Suprapubic skin (tissue), 4 donors: ENCODE data around the gene TAS2R40. TPM values are rescaled to one million over a fixed set of nuclear protein-coding genes. Genes with fewer than 3 reads are reported as not detected.
A peak's percentile ranks its signal among the peaks of the same experiment; 100 is the strongest.

Experiments
- DNase-seq, 2 donors: peaks; one replicate each; pipeline ENCODE4 v3.0.0-alpha.2; 2019; ENCODE audit warnings: low spot score in 2 of 2
- H3K27ac ChIP-seq: fragments of 200-600 bp; sonication (generic); one replicate; pipeline ENCODE4 v1.5.1; 2019
- H3K27me3 ChIP-seq: fragments of 200-600 bp; sonication (generic); one replicate; pipeline ENCODE4 v1.5.1; 2019
- H3K36me3 ChIP-seq: fragments of 200-600 bp; sonication (generic); one replicate; pipeline ENCODE4 v1.5.1; 2019
- H3K4me1 ChIP-seq: fragments of 200-600 bp; sonication (generic); one replicate; pipeline ENCODE4 v1.5.1; 2019
- H3K4me3 ChIP-seq: fragments of 200-600 bp; sonication (generic); one replicate; pipeline ENCODE4 v1.5.1; 2019; ENCODE audit warnings: mild to moderate bottlenecking
- H3K9me3 ChIP-seq: fragments of 200-600 bp; sonication (generic); one replicate; pipeline ENCODE4 v1.5.1; 2019
- EP300 ChIP-seq: sonication (generic); formaldehyde crosslinking; IDR thresholded peaks from one replicate; pipeline ENCODE4 v1.6.1; 2017; ENCODE audit warnings: antibody characterized with exemption
- POLR2A ChIP-seq, 2 donors: fragments of 450-650 bp; IDR thresholded peaks; one replicate each; pipeline ENCODE4 v1.6.1; 2017; ENCODE audit warnings: antibody characterized with exemption in 2 of 2, mild to moderate bottlenecking in 2 of 2, moderate library complexity in 2 of 2
- POLR2AphosphoS5 ChIP-seq, 3 donors: sonication (generic); formaldehyde crosslinking; IDR thresholded peaks; one replicate each; pipeline ENCODE4 v1.6.1; 2017; ENCODE audit warnings: antibody characterized with exemption in 3 of 3
- WGBS: methylation state at CpG from one replicate; pipeline ENCODE4 v1.1.5; 2018; 5-methylcytosine and 5-hydroxymethylcytosine counted together
- total RNA-seq, 4 donors: library from RNA; depleted of rRNA; stranded (reverse); fragments of >200 nt; gene quantifications; one replicate each; pipeline ENCODE4 v1.1.0, GENCODE V29; 2016
- TF ChIP-seq, protein P1 (sequence below), 2 donors: fragments of 200-600 bp in 1 of 2; fragments of 450-650 bp in 1 of 2; sonication (generic) in 1 of 2; IDR thresholded peaks; one replicate each; pipeline ENCODE4 v1.5.1; 2016 to 2019; ENCODE audit warnings: antibody characterized with exemption in 2 of 2, mild to moderate bottlenecking in 1 of 2, moderate library complexity in 1 of 2

The TAS2R40 gene
- total RNA-seq, 4 donors from 2014 or later, result not detected

DNA sequence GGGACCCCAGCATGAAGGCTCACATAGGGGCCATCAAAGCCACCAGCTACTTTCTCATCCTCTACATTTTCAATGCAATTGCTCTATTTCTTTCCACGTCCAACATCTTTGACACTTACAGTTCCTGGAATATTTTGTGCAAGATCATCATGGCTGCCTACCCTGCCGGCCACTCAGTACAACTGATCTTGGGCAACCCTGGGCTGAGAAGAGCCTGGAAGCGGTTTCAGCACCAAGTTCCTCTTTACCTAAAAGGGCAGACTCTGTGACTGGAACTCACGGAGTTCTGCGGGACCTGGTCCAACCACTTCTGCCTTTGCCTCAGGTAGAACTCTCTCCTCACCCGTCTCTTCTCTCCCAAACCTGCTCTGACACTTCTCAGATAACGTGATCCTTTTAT, 945 bp downstream of the TAS2R40 start:
- TF ChIP-seq, protein P1, sequence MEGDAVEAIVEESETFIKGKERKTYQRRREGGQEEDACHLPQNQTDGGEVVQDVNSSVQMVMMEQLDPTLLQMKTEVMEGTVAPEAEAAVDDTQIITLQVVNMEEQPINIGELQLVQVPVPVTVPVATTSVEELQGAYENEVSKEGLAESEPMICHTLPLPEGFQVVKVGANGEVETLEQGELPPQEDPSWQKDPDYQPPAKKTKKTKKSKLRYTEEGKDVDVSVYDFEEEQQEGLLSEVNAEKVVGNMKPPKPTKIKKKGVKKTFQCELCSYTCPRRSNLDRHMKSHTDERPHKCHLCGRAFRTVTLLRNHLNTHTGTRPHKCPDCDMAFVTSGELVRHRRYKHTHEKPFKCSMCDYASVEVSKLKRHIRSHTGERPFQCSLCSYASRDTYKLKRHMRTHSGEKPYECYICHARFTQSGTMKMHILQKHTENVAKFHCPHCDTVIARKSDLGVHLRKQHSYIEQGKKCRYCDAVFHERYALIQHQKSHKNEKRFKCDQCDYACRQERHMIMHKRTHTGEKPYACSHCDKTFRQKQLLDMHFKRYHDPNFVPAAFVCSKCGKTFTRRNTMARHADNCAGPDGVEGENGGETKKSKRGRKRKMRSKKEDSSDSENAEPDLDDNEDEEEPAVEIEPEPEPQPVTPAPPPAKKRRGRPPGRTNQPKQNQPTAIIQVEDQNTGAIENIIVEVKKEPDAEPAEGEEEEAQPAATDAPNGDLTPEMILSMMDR (IDR thresholded peaks at IDR 0.05), result no peak
- Histone ChIP-seq H3K9me3 (no peaks in the 10 kb centered on the region), H3K27me3 (no peaks in the 10 kb centered on the region), H3K4me1 (peaks cover 4% of the 10 kb centered on the region), H3K27ac (peak overlapping the region; percentile 16), H3K4me3 (no peak overlapping the region), H3K36me3 (no peaks in the 10 kb centered on the region)
- WGBS, result 54% methylated on average over 7 of the region's 7 CpGs
- DNase-seq, result no peak

GRCh38 chr7:143223784-143224183, 1.9 kb downstream of the TAS2R40 start:
- Histone ChIP-seq H3K9me3 (no peaks in the 10 kb centered on the region), H3K27ac (no peak overlapping the region), H3K27me3 (no peaks in the 10 kb centered on the region), H3K4me3 (no peak overlapping the region), H3K36me3 (no peaks in the 10 kb centered on the region), H3K4me1 (peaks cover 4% of the 10 kb centered on the region)
- DNase-seq, result no peak
- TF ChIP-seq POLR2AphosphoS5 (IDR thresholded peaks at IDR 0.05) (no peak), EP300 (no peak), POLR2A (IDR thresholded peaks at IDR 0.05) (no peak)
- TF ChIP-seq, protein P1 (IDR thresholded peaks at IDR 0.05), result no peak
- 65% methylated on average over 4 of the region's 4 CpGs for WGBS

GRCh38 chr7:143225047-143225446, 3.2 kb downstream of the TAS2R40 start:
- H3K36me3 ChIP-seq, result no peaks in the 10 kb centered on the region
- no peak for TF ChIP-seq POLR2AphosphoS5 (IDR thresholded peaks at IDR 0.05)
- DNase-seq, result no peak
- H3K9me3 ChIP-seq, result no peaks in the 10 kb centered on the region
- H3K4me3 ChIP-seq, result no peak overlapping the region
- no peaks in the 10 kb centered on the region for H3K27me3 ChIP-seq
- WGBS, result 85% methylated on average over 5 of the region's 5 CpGs
- no peak overlapping the region for H3K27ac ChIP-seq
- H3K4me1 ChIP-seq, result peaks cover 4% of the 10 kb centered on the region

DNA sequence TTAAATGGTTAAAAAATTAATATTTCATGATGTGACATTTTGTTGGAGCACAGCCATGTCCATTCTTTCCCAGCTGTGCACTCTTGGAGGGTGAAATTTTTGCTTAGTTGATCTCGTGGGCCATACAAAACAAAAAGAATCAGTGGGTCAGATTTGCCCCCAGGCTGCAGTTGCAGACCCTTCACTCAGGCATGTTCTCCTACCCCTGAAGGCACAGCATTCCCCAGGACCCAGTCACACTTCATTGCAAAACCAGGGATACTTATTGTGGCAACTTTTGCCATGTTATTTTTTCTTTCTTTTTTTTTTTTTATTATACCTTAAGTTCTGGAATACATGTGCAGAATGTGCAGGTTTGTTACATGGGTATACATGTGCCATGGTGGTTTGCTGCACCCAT, 6.0 kb downstream of the TAS2R40 start:
- H3K36me3 ChIP-seq, result no peaks in the 10 kb centered on the region
- no peaks in the 10 kb centered on the region for H3K27me3 ChIP-seq
- no peaks in the 10 kb centered on the region for H3K9me3 ChIP-seq
- DNase-seq, result no peak
- H3K27ac ChIP-seq, result no peak overlapping the region
- TF ChIP-seq EP300 (no peak), POLR2A (IDR thresholded peaks at IDR 0.05) (no peak), POLR2AphosphoS5 (IDR thresholded peaks at IDR 0.05) (no peak)
- TF ChIP-seq, protein P1 (IDR thresholded peaks at IDR 0.05), result no peak
- WGBS, result 37% methylated on average over 1 of the region's 1 CpG
- H3K4me3 ChIP-seq, result no peak overlapping the region
- H3K4me1 ChIP-seq, result no peaks in the 10 kb centered on the region

DNA sequence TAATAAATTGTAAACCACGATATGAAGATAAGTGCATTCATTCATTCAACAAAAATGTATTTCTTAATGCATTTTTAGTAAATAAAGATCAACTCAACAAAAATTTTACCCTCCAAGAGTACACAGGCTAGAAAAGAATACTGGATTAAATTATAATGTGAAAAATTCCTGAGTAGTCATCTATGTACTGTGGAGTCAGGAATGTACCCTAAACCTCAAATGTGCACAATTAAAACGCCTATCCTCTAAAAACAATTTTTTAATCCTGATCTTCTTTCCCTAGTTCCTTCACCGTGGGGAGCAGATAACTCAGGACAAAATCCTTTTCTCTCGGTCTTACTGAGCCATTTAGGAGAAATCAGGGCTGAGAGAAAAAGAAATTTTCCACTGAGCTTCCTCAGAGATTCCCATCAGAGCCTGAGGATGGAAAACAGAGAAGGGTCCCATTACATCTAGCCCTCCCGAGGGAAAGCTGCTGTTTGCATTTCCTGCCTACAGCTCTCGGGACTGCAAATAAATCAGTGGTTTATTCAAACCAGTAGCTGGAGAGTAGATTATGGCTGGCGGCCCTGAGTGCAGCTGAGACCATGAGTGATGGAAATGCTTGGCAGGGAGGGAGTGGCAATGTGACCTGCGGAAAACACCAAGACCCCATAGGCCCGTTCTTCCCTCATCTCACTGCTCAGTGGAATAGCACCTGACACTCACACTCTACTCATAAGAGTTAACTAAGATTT, 7.4 kb downstream of the TAS2R40 start:
- no peaks in the 10 kb centered on the region for H3K27me3 ChIP-seq
- H3K9me3 ChIP-seq, result no peaks in the 10 kb centered on the region
- DNase-seq, result no peak
- 43% methylated on average over 9 of the region's 9 CpGs for WGBS
- no peaks in the 10 kb centered on the region for H3K4me1 ChIP-seq
- no peaks in the 10 kb centered on the region for H3K36me3 ChIP-seq
- H3K4me3 ChIP-seq, result no peak overlapping the region
- H3K27ac ChIP-seq, result no peak overlapping the region
- TF ChIP-seq POLR2A (IDR thresholded peaks at IDR 0.05) (no peak), EP300 (no peak), POLR2AphosphoS5 (IDR thresholded peaks at IDR 0.05) (no peak)
- TF ChIP-seq, protein P1 (IDR thresholded peaks at IDR 0.05), result no peak
